Activated naive CD4-positive, alpha-beta T cell (primary cell): ENCODE results near the gene COL16A1.
A peak's percentile ranks its signal among the peaks of the same experiment; 100 is the strongest.

Experiments used
- DNase-seq, 4 experiments: peaks; one replicate each; lab custom pipeline; 2025; lab: John Stamatoyannopoulos, UW

COL16A1 gene

DNA sequence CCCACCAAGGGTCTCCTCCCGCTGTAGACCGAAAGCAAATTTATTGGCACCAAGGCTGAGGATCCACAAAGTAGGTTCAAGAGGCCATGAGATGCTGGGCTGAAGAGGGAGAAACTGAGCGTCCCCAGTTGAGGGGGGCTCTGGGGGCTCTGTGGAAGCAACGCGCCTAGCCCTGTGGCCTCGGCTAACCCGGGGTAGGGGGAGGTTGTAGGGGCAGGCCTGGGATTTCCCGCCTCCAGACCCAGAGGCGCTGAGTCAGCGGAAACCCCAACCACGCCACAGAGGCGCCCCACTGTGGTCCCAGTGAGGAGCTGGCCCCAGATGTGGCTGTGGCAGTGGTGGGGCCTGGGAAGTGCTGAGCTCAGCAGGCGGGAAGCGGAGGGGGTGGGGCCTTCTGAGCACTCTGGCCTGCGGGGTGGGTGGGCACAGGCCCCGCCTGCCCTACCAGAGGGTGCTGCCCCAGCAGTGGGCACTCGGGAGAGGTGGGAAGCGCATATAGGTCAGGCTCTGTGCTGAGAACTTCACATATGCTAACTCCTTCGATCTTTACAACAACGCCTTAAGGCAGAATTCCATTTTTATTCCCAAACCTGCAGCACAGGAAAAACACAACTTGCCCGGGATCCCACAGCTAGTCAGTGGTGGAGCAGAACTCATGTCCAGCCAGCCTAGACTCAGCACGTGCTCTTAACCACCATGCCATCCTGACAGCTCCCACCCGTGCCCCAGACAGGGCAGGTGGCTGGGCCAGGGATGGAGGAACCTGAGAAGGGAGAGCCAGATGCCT is 1.5 kb upstream of the COL16A1 start:
- peak in 1 of 4 experiments; percentile 12 for DNase-seq

GRCh38 chr1:31704271-31705079 is 658 bp upstream of the COL16A1 start:
- no peak for DNase-seq

DNA sequence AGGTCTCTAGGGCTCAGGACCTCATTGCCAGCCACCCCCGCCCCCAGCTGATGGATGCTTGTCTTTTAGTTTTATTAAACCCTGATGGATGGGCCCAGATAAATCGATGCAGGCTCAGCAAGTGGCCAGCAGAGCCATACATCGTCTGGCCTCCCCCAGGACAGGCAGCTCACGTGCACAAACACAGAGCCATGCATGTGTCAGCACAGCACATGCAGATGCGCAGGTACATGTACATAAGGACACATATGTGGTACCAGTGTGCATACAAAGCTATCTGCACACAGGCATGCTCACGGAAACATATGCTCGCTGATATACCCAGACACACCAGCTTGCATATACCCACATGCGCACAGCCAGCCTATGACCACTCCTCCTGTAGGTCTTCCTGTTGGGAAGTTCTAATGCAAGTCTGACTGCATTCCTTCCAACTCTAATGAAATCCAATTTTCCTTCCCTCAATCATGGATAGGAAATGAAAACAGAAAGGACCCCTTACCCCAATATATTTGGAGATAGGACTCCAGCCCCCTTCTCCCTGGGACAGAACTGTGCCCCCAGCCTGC is 897 bp downstream of the COL16A1 start:
- no peak for DNase-seq

- DNase-seq = no peak
Measured at GRCh38 chr1:31701091-31701736, 2.6 kb downstream of the COL16A1 start.

- no peak for DNase-seq
Measured at GRCh38 chr1:31700468-31701090, 3.2 kb downstream of the COL16A1 start.

DNA sequence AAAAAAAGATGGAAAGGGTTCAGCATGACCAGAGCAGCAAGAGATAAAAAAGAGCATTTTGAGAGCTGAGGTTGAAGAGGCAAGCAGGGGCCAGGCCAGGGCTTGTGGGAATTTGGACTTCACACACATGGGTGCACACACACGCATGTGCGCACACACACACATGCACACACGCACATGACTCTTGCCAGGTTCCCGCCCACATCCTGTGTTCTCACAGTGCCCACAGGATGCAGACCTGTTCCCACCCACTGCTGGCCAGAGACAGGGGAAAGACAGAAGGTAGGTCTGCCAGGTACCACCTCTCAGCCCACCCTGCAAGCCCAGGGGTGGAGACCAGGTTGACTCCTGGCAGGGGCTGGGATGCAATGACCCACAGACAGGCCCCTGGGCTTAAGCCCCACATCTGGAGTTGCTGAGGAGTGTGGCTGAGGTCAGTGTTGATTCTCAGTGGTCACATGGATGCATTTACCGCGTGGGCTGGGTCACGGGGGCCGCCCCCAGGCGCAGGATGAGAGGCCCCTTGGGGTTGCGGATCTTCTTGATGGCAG is 4.4 kb downstream of the COL16A1 start:
- DNase-seq = no peak

DNA sequence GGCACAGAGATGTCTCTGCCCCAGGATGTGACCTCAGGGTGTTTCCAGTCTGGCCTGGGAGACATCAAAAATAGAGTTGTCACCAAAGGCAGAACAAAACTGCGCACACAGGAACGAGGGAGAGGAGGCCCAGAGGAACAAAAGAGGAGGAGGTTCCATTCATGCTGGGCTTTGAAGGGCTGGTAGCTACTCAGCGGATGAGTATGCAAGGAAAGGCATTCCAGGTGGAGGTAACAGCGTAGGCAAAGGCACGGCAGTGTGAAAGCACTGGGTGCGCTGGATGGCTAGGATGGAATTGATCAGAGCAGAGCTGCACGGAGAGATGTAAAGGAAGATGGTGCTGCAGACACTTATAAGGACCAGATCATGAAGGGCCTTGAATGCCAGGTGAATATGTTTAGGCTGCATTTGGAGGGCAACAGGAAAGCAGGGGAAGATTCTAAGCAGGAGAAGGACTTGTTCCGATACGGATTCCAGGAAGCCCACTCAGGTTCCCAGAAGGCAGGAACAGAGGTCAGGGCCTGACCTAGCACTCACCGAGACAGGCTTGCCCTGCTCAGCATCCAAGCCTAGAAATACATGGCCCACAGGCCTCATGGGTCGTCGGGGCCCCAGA is 6.3 kb downstream of the COL16A1 start:
- DNase-seq = no peak

DNA sequence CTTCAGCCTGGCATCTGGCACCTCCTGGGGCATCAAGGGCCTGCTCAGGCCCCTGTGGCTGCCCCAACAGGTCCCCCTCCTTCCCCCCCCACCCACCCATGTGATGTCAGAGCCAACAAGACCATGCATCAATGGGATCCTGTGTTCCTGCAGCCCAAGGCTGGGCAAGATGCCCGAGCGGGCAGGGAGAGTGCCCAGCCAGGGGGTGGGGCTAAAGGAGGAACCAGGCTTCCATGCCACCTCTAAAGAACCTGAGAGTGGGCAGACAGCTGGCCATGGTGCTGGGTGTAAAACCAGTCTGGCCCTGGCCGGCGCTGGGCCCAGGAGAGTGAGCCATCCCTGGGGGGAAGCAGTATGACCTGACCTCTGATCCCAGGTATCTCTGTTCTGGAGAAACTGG is 7.6 kb downstream of the COL16A1 start:
- DNase-seq = no peak

GRCh38 chr1:31695327-31695726 is 8.5 kb downstream of the COL16A1 start:
- no peak for DNase-seq

- DNase-seq = no peak
Measured at GRCh38 chr1:31694964-31695313, 8.9 kb downstream of the COL16A1 start.

DNA sequence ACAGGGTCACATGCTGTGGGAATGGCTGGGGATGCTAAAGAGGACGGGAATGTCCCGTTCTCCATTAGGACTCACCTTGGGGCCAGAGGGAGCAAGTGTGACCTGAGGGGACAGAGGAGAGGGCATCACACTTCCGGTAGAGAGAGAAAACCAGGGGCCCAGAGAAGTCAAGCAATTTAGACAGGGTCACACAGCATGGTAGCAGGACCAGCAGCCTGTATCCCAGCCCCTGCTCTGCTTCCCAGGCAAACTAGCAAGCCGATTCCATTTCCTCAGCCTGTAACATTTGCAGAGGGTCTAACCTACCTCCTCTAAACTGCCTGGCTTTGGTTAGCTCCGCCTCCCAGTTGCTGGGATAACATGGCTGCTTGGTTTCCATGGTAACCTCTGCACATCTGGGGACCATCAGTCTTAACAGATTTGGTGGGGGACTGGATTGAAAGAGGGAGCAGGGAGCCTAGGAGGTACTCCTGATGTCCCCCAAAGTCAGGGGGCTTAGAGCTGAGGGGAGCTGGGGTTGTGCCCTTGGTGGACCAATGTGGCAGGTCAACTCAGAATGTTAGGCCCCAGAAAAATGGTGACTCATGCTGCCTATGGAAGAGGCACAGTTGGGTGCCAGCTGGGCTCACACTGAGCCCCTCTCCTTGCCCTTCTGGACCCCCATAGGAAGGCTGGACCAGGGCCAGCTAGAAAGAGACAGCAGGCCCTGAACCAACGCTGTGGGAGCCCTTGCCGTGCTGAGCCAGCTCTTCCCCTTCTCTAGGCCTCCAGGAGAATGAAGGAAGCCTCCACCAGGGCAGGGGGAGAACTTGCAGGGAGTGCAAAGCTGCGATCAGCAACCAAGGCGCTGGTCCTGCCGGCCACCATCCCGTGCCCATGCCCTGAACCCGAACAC is 9.5 kb downstream of the COL16A1 start:
- no peak for DNase-seq

DNA sequence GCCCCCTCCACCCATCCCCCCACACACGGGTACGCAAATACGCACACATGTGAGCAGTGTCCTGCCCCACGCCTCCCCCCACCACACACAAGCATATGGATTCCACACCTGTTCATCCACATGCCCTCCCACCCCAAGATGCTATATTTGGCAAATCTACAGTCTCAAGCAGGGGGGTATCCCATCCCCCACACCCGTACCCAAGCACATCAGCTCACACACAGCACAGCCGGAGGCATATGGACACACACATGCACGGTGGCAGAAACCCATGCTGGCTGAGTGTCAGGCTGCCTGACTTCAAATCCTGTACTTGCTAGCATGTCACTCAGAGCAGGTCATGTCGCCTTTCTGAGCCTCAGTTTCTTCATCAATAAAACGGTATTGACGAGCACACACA is 10.6 kb downstream of the COL16A1 start:
- DNase-seq = no peak

DNA sequence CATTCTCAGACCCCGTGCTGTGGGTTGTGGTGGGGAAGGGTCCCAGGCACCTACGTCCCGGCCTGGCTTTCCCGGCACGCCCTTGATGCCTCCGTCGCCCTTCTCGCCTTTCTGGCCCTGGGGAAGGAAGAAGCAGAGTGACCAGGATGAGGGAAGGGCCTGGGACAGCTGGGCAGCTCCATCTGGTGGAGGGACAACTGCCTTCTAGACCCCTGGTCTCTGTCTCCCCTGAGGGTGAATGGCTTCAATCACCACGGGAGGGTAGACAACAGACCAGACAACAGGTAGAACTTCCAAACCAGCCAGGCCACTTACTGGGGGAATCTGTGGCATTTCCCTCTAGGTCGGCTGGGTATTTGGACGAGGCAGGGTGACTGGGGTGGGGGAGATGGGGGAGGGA is 11.9 kb downstream of the COL16A1 start:
- DNase-seq = no peak

DNA sequence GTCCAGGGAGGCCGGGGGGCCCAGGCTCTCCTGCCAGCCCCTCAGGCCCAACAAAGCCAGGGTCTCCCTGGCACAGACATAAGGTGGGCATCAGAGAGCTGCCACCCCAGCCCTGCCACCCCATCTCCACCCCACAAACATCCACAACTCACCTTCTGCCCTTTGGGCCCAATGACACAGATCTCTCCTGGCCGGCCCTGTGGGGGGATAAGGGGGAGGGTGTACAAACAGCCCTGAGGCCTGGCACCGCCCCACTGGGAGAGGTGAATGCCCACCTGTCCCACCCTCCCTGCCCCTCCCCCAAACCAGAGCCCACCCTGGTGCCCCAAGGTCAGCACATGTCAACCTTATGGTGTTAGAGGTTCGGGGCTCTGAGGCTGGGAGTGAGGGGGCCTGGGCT is 12.4 kb downstream of the COL16A1 start:
- no peak for DNase-seq

DNA sequence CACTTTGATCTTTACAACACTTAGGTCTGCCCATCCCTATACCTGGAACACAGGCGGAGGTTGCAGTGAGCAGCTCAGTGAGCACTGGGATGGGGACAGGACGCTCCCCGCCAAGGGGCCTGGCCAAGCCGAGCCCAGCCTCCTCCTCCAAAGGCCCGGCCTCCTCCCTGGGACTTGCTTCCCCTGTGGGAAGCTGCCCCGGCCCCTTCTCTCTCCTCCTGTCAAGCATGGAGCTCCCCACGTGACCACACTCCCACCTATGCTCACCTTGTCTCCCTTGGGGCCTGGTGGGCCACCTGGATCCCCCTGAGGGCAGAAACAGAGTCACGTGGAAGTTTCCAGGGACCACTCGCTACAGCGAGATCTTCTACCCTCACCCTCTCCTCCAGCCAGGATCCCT is 12.9 kb downstream of the COL16A1 start:
- DNase-seq = no peak

- no peak for DNase-seq
Measured at GRCh38 chr1:31689854-31690253, 14.0 kb downstream of the COL16A1 start.

DNA sequence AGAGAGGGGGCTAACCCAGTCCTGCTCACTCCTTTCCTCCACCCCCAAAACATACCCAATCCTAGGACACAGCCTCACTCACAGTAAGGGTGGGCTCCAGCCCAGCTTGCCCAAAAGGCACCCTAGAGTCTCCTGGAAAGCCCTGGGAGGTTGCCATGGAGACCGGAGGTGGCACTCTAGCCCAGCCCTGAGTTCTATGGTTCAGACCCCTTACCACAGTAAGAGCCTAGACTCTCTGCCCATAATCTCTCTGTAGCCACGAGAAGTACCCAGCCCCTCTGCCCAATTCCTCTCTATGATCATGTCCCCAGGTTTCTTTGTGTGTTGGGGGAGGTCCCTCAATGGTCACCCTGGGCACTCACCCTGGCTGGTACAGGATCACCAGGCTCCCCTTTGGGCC is 14.4 kb downstream of the COL16A1 start:
- DNase-seq = no peak

DNA sequence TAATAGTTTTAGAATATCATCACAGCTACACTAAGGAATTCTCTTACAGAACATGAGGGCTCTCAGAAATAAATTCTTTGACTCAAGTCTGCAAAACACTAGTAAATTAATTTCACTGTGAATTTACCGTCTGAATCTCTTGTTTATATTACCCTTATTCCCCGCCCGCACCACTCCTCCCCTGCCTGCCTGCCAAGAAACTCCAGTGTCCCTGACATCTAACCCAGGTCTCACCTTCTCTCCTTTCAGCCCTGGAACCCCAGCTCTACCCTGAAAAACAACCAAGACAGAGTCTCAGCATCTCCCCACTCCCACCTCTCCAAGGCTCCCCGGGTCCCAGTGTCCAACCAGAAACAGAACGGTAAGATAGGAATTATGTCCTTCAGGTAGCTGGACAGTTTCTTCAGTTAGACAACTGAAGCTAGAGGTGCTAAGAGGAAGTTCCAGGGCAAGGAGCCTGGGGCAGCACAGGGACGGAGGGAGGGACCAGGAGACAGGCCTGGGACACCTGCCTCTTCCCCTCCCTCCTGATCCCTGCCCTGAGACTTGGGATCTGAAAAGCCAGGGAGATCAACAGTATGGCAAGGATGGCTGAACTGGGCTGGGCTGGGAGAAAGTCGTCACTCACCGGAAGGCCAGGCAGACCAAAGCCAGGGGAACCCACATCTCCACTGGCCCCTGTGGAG is 15.4 kb downstream of the COL16A1 start:
- no peak for DNase-seq

DNA sequence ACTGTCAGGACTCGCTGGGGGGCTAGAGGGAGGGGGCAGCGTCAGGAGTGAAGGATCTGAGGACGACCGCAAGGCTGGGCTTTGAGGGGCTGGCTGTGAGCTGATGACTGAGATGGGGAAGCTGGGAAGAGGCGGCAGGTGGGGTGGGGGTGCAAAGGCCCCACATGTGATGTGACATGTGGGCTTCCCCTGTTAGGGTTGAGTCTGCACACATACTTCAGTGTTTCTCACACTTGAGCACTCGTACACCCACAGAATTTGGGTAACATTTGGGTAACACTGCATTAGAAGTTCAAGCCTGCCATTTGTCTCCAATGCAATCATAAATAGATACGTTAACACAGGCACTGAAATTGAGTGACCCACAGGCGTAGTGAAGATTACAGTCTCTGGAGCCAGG is 16.2 kb downstream of the COL16A1 start:
- DNase-seq = no peak

- DNase-seq = no peak
Measured at GRCh38 chr1:31685795-31686194, 18.0 kb downstream of the COL16A1 start.
